WTC11 (cell line): ENCODE data around the gene ATP6V1A.

Experiments used
- ZBTB21 ChIP-seq: sonication (generic); formaldehyde crosslinking; IDR thresholded peaks from 2 replicates; pipeline ENCODE4 v1.8.1; 2023; ENCODE audit warnings: mild to moderate bottlenecking, missing genetic modification reagents, borderline replicate concordance
- TF ChIP-seq, protein P1 (sequence below): sonication (generic); formaldehyde crosslinking; IDR thresholded peaks from 2 replicates; pipeline ENCODE4 v1.8.0; 2022; ENCODE audit warnings: mild to moderate bottlenecking, missing genetic modification reagents
- TF ChIP-seq, protein P2 (sequence below): sonication (generic); formaldehyde crosslinking; IDR thresholded peaks from 2 replicates; pipeline ENCODE4 v1.8.0; 2022; ENCODE audit warnings: mild to moderate bottlenecking, missing genetic modification reagents

DNA sequence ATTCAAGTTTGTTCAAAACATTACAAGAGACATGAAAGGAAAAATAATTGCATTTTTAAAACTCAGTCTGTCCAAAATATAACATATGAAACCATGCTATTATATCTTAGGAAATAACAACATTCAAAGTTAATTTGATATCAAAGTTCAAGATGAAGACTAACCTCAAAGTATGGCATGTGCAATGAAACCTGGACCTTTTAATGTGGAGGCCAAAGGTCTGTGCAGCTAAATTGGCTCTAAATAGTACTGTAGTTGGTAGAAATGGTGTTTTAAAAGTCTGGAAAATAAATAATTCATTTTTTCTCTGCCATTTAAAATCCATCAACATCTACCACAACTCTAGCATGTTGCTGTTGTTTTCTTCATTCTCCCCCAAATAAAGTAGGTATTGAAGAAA, 100.4 kb downstream of the ATP6V1A start:
- no peak for TF ChIP-seq ZBTB21 (CRISPR knock-in tag)
- TF ChIP-seq, protein P1, sequence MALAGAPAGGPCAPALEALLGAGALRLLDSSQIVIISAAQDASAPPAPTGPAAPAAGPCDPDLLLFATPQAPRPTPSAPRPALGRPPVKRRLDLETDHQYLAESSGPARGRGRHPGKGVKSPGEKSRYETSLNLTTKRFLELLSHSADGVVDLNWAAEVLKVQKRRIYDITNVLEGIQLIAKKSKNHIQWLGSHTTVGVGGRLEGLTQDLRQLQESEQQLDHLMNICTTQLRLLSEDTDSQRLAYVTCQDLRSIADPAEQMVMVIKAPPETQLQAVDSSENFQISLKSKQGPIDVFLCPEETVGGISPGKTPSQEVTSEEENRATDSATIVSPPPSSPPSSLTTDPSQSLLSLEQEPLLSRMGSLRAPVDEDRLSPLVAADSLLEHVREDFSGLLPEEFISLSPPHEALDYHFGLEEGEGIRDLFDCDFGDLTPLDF (CRISPR knock-in tag) = no peak
- TF ChIP-seq, protein P2, sequence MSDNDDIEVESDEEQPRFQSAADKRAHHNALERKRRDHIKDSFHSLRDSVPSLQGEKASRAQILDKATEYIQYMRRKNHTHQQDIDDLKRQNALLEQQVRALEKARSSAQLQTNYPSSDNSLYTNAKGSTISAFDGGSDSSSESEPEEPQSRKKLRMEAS (CRISPR knock-in tag) = no peak
